Chondrocyte (in vitro differentiated cells): ENCODE results near the gene TMCO6. TPM values are rescaled to one million over a fixed set of nuclear protein-coding genes. Genes with fewer than 3 reads are reported as not detected.
"Not testable (repeated sequence)": the region's sequence is repeated elsewhere in the genome, so short reads cannot be mapped to it uniquely, and the experiment has no call there.

Source experiments
- DNase-seq: peaks from one replicate; pipeline ENCODE4 v3.0.0; 2021; ENCODE audit warnings: mixed read lengths, low spot score
- H3K27ac Mint-ChIP-seq: one replicate; pipeline ENCODE4 v1.8.0; 2021; ENCODE audit warnings: mild to moderate bottlenecking, moderate library complexity, mixed read lengths; ENCODE audit not compliant: unreplicated experiment
- H3K27me3 Mint-ChIP-seq: 2 replicates; pipeline ENCODE4 v1.8.0; 2021; ENCODE audit warnings: low read depth, mixed read lengths
- H3K36me3 Mint-ChIP-seq: 2 replicates; pipeline ENCODE4 v1.8.0; 2021; ENCODE audit warnings: low read depth, mixed read lengths
- H3K4me1 Mint-ChIP-seq: 2 replicates; pipeline ENCODE4 v1.8.0; 2021; ENCODE audit warnings: low read depth, mild to moderate bottlenecking, mixed read lengths
- H3K4me3 Mint-ChIP-seq: one replicate; pipeline ENCODE4 v1.8.0; 2021; ENCODE audit warnings: mild to moderate bottlenecking, moderate library complexity, mixed read lengths; ENCODE audit not compliant: unreplicated experiment
- H3K9me3 Mint-ChIP-seq: 2 replicates; pipeline ENCODE4 v1.8.0; 2021; ENCODE audit warnings: low read depth, mixed read lengths
- CTCF ChIP-seq: fragments of 200-600 bp; sonication (generic); IDR thresholded peaks from 2 replicates; pipeline ENCODE4 v1.5.0; 2021; ENCODE audit warnings: antibody characterized with exemption, mild to moderate bottlenecking, moderate library complexity
- total RNA-seq: library from RNA; stranded (reverse); gene quantifications from 3 replicates; pipeline ENCODE4 v1.2.1, GENCODE V29; 2021

Gene TMCO6
- total RNA-seq, 1 donor from 2014 or later = 6.6 TPM

- no peak overlapping the region for H3K4me3 Mint-ChIP-seq
- no peaks in the 10 kb centered on the region for H3K36me3 Mint-ChIP-seq
- TF ChIP-seq CTCF = no peak
- H3K27me3 Mint-ChIP-seq = no peaks in the 10 kb centered on the region
- no peaks in the 10 kb centered on the region for H3K9me3 Mint-ChIP-seq
- H3K27ac Mint-ChIP-seq = no peak overlapping the region
- H3K4me1 Mint-ChIP-seq = peaks cover 3% of the 10 kb centered on the region
- DNase-seq = no peak
Observed at GRCh38 chr5:140633501-140633900, 5.8 kb upstream of the TMCO6 start.

GRCh38 chr5:140634103-140634502, 5.1 kb upstream of the TMCO6 start:
- H3K27ac Mint-ChIP-seq = no peak overlapping the region
- no peak for TF ChIP-seq CTCF
- no peaks in the 10 kb centered on the region for H3K9me3 Mint-ChIP-seq
- peaks cover 7% of the 10 kb centered on the region for H3K4me1 Mint-ChIP-seq
- no peak for DNase-seq
- no peaks in the 10 kb centered on the region for H3K36me3 Mint-ChIP-seq
- H3K27me3 Mint-ChIP-seq = no peaks in the 10 kb centered on the region
- H3K4me3 Mint-ChIP-seq = no peak overlapping the region

- H3K36me3 Mint-ChIP-seq = no peaks in the 10 kb centered on the region
- no peaks in the 10 kb centered on the region for H3K27me3 Mint-ChIP-seq
- H3K27ac Mint-ChIP-seq = no peak overlapping the region
- H3K4me1 Mint-ChIP-seq = peaks cover 13% of the 10 kb centered on the region
- TF ChIP-seq CTCF = peak; percentile 13
- H3K9me3 Mint-ChIP-seq = no peaks in the 10 kb centered on the region
- no peak for DNase-seq
- H3K4me3 Mint-ChIP-seq = no peak overlapping the region
Observed at GRCh38 chr5:140635291-140636257, 3.7 kb upstream of the TMCO6 start.

GRCh38 chr5:140637371-140638100, 1.7 kb upstream of the TMCO6 start:
- no peak for TF ChIP-seq CTCF
- H3K27me3 Mint-ChIP-seq = no peaks in the 10 kb centered on the region
- H3K4me3 Mint-ChIP-seq = no peak overlapping the region
- no peak overlapping the region for H3K27ac Mint-ChIP-seq
- no peaks in the 10 kb centered on the region for H3K36me3 Mint-ChIP-seq
- no peak for DNase-seq
- H3K9me3 Mint-ChIP-seq = no peaks in the 10 kb centered on the region
- peaks cover 15% of the 10 kb centered on the region for H3K4me1 Mint-ChIP-seq

- Mint-ChIP-seq H3K4me1 (peaks cover 15% of the 10 kb centered on the region), H3K4me3 (peak overlapping the region; percentile 80), H3K27ac (peak overlapping the region; percentile 90)
- DNase-seq, H3K27me3 Mint-ChIP-seq, H3K36me3 Mint-ChIP-seq, H3K9me3 Mint-ChIP-seq: not testable (repeated sequence)
Observed at GRCh38 chr5:140638898-140639147, 428 bp upstream of the TMCO6 start.
